Stimulated activated CD8-positive, alpha-beta memory T cell treated with anti-CD3 and anti-CD28 coated beads, Interleukin-15, amount 100 ng/mL, for 48 hours (primary cell): ENCODE results near the gene CCDC106.
A peak's percentile ranks its signal among the peaks of the same experiment; 100 is the strongest.

ENCODE experiments used
- DNase-seq, 2 donors: peaks; one replicate each; pipeline ENCODE4 v3.0.0-alpha.2; 2020; ENCODE audit warnings: low read depth in 2 of 2

Gene CCDC106

DNA sequence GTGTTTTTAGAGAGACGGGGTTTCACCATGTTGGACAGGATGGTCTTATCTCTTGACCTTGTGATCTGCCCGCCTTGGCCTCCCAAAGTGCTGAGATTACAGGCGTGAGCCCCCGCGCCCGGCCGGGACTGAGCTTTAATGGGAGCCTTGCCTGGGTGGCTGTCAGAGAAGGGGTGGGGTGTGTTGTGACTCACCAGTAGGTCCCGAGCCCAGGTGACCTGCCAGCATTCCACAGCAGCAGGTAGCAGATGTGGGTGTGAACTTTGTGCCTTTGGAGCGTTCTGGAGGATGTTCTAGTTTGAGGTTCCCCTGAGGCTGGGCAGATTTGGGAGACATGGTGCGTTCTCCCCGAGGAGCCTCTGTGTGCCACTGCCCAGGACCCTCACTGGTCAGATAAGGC is 19.9 kb downstream of the CCDC106 start:
- DNase-seq: no peak

DNA sequence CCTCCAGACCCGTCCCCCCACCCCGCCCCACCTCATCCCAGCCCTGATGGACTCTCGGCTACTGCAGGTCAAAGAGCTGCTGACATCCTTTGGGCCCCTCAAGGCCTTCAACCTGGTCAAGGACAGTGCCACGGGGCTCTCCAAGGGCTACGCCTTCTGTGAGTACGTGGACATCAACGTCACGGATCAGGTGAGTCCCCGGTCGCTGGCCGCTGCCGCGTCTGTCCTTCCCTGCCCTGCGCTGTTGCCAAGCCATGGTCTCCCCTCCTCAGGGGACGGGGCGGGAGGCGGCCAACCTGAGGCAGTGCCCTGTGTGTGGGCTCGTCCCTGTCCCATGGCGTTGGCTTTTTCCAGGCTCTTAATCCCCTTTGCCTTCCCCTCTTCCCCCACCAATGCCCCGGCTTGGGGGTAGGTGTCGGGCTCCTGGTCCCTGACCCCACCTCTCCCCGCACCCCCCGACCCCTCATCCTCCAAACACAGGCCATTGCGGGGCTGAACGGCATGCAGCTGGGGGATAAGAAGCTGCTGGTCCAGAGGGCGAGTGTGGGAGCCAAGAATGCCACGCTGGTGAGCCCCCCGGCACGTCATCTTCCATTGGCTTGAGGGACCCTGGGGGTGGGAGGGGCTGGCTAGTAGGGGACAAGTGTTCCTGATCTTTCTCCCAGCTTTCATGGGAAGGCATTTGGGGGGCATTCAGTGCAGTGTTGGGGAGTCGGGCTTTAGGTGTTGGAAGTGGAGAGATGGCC is 20.8 kb downstream of the CCDC106 start:
- DNase-seq: no peak

DNA sequence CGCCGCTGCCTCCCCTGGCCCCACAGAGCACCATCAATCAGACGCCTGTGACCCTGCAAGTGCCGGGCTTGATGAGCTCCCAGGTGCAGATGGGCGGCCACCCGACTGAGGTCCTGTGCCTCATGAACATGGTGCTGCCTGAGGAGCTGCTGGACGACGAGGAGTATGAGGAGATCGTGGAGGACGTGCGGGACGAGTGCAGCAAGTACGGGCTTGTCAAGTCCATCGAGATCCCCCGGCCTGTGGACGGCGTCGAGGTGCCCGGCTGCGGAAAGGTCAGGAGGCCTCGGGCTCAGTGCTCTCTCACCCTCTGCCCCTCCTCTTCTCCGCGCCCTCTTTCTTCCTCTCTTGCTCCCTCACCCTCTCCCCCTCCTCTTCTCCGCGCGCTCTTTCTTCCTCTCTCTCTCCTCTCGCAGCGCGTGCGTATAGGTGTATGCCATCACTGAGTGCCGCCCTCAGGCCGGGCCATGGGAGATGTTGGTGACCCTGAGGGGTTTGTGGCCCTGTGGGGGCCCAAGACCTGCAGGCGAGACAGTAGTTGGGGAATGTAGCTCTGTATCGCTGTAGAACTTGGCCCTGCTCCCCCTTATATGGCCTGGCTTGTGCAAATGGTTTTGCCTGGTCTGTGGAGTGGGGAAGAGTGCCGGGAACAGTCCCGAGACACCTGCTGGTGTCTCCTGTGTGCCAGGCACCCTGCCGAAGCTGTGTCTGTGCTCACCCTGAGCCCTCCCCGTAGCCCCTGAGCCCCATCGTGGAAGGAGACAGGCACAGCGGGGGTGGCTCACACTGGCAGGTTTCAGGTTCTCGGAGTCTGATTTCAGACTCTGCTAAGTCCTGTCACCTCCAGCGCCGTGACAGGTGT is 21.6 kb downstream of the CCDC106 start:
- no peak for DNase-seq

DNA sequence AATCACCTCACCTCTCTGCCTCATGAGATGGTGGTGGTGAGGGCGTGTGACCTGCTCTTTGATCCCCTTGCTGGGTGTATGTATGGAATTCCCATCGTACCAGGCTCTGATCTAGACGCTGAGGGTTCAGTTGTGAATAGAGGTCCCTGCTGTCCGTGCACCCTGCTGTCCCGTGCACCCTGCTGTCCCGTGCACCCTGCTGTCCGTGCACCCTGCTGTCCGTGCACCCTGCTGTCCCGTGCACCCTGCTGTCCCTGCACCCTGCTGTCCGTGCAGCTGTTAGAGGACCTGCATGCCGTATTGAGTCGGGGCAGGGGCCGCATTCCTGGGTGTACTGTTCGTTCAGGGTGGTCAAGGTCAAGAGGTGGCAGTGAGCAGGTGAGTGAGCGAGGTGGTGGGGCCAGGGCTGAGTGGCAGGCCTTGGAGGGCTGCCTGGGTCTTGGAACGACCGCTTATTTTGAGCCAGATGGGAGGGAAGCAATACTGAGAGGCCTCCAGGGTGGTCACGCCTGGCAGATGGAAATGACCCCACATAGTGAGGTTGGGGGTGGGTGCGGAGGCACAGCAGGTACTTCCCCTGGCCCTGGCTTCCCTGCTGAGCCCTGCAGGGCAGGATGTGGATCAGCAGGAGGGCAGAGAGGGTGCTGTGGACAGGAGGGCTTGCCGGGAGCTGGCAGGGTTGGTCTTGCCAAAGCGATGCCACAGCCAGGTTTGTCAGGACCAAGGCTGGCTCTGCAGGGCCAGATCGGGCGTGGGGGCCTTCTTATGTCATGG is 22.5 kb downstream of the CCDC106 start:
- no peak for DNase-seq

DNA sequence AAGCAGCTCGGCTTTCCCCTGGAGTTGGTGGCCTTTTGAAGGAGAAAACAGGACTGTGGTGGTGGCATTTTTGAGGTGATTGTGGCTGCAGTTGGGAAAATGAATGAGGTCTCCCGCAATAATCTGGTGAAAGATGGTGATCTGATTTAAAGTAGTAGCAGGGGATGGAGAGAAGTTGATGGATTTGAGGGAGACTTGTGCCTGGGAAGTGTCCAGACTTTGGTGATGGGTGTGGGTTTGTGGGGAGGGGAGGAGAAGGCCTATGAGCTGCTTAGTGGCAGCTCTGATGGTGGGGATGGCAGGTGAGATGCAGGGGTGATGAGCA is 23.0 kb downstream of the CCDC106 start:
- DNase-seq: no peak

DNA sequence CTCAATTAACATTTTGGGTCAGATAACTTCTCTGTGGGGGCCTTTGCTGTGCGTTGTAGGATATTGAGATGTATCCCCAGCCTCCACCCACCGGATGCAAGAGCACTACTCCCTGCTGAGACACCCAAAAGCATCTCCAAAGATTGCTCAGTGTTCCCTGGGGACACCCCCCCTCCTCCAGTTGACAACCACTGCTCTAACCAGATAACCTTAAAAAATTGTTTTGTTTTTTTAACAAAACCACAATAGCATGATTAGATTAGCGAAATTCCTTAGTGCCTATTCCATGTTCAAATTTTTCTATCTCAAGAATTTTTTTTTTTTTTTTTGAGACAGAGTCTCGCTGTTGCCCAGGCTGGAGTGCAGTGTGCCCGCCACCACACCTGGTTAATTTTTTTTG is 24.4 kb downstream of the CCDC106 start:
- DNase-seq: no peak

DNA sequence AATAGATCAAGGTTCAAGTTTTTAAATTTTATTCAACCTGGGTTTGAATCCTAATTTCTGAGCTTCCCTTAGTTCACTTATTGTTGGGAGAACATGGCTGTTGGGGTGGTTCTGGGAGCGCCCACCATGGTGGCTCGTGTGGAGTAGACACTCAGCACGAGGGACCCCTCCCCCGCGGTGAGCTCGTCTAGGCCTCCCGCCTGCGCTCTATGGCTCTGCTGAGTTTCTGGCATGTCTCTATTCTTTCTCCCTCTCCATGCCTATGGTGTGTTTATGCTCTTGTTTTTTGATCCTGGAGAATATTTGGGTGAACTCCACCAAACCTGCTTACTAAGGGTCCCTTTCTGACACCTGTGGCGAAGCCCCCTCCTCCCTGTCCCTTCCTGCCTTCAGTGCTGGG is 25.5 kb downstream of the CCDC106 start:
- no peak for DNase-seq

DNA sequence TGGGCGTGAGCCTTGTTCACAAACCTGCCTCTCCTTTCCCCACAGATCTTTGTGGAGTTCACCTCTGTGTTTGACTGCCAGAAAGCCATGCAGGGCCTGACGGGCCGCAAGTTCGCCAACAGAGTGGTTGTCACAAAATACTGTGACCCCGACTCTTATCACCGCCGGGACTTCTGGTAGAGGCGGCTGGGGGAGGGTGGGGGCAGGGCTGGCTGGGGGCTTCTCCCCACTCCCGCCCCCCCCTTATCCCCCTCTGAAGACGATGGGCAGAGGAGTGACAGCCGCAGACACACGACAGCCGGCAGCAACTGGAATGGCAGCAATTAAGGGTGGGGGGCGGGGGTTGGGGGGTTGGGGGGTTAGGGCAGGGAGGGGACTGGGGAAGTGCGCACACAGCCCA is 25.9 kb downstream of the CCDC106 start:
- DNase-seq: no peak

DNA sequence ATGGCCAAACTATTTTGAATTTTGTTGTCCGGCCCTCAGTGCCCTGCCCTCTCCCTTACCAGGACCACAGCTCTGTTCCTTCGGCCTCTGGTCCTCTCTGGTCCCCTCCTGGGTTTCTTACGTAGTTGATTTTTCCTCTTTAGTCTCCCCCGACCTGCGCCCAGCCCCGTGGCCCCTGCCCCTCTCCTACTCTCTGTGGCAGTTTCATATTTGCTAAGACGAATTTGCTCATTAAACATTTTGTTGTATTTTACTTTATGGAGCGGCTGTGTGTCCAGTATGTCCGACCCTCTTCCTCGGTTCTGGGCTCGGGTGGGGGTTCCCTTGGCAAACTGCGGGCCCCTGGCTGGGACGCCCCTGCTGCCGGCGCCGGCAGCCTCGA is 26.4 kb downstream of the CCDC106 start:
- DNase-seq: no peak

DNA sequence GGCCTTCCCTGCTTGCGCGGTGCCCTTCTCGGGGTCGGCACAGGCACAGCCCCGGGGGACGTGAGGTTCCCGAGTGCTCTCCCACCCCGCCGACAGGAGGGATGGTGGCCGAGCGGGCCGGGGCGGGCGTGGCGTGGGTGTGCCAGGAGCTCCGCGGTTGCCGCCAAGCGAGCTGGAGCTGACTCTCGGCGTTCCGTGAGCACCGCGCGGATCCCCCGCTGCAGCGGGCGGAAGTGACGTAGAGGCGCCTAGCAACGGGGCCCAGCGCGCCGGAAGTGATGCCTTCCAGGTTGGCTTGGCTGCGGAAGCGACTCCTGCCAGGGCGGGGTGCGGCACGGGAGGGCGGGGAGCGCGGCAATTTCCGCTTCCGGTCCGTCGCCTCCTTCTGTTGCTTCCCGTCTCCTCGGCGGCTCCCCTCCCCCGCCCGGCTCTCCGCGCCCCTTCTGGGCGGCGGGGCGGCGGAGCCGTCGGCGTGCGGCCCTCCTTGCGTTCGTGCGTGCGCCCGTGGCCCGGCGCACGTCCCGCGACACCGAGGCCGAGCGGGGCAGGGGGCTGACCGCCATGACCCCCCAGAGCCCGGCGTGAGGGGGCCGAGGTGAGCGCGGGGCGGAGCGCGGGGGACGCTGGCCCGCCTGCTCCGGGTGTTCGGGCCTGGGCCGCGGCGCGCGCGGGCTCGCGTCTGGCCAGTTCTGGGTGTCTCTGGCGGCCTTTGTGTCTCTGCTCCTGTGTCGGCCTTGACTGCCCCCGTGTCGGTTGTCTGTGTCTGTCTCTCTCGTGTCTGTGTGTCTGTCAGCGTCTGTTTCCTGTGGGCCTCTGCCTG is 27.0 kb downstream of the CCDC106 start, which contains the start of gene EPN1:
TSS of gene EPN1 (plus strand) at position 386 of the 820 bp plus-strand sequence. CDS start 3,402 bp downstream, outside the sequence.
- peak; percentile 98 for DNase-seq

DNA sequence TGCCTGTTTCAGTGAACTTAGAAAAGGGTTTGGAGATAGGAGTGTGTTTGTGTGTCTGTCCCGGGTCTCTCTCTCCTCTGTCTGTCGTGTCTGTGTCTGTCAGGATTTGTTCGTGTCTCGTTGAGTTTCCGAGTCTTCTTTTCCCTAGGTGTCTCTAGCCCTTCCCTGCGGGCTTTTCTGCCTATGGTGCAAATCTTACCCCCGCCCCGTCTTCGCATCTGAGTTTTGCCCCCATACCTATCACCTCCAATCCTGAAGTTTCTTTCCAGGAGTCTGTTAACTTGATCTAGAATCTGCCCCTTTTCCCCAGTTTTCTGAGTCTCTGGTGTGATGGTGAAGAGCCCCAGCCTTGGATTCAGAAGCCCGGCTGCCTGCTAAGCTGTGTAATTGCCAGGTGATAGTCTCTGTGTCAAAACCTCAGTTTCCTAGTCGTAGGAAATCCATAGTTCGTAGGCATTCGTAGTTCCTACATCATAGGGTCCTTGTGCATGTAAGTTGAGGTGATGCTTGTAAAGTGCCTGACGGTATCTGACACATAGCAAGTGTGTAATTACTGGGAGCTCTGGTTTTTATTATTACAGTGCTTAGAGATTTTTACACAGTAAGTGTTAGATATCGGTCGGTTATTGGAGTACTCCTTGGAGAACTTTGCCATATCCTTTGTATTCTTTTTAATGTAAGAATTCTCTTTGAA is 27.8 kb downstream of the CCDC106 start:
- no peak for DNase-seq

DNA sequence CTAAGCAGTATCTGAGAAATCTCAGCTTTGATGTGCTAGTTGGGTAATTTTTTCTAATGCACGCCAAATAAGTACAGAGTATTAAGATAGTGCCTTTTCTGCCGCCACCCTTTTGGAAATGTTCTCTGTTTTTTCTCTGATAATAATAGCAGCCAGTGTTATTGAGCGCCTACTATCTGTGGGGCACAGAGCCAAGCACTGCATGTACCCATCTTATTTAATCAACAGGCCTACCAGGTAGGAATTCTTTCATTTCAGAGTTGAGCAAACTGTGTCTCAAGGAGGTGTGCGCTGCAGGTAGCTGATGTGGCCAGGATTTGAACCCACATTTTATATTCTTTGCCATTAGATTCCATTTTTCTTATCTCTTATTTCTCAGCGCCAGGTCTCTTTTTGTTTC is 28.4 kb downstream of the CCDC106 start:
- no peak for DNase-seq

DNA sequence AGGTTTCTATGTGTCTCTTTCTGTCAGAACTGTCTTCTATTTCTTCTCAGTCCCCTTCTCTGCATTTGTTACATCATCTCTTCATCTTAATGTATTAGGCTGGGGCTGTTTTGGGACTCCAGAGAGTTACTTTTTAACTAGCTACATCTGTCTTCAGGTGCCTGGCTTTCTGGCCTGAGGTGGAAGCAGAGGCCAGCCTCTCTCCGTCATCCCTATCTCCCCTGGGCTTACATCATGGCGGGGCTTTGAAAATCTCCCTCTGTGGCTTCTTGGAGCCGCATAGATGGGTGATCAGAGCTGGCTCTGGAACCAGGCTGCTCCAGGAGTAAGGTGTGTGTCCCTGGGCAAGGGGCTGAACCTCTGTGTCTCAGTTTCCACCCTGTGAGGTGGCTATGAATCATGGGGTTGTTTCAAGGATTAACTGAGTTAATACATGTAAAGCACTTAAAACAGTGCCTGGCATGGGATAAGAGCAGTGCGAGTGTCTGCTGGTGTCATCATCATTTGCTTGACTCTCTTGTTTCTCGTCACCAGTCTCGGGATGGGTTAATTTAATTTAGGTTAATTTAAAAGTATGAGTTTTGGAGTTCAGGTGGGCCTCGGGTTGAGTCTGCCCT is 29.0 kb downstream of the CCDC106 start:
- DNase-seq: no peak

DNA sequence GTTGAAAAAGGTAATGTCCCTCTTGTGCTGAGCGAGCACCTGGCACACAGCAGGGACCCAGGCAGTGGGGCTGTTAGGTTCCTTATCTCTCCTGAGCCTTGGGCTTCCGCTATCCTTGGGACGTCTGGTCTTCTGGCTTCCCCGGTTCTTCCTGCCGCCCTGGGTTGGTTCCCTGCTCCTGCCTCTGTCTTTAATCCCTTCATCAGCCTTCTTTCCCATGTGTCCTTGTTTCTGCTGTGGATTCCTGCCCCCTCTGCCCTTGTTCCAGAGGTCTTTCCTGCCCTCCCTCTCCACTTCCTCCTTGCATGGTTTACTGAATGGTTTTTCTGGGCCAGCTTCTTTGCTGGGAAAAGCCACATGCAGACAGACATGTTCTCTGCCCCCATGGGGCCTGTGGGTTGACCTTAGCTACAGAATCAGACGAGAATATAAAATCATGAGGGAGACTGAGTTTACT is 29.6 kb downstream of the CCDC106 start:
- DNase-seq: no peak

DNA sequence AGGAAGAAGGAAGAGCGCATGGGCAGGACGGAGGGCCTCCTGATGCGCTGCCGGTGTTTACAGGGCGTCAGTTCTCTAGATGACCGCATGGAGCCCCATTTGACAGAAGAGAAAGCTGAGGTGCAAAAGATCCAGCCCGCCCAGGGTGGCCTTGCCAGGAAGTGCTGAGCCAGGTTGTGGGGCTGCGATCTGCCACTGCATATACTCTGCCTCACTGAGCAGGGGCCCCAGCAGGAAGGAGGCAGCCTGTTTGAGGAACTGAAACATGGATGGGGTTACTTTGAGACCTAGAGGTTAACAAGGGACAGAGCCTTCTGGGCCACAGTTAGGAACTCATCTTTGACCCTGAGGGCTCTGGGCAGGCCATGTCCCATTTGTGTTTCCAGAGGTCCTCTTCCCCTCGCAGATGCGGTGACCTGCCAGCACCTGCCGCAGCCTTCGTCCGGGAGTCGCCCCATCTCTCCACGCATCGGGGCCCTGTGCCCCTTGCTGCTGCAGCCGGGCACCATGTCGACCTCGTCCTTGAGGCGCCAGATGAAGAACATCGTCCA is 30.2 kb downstream of the CCDC106 start:
- DNase-seq: no peak

DNA sequence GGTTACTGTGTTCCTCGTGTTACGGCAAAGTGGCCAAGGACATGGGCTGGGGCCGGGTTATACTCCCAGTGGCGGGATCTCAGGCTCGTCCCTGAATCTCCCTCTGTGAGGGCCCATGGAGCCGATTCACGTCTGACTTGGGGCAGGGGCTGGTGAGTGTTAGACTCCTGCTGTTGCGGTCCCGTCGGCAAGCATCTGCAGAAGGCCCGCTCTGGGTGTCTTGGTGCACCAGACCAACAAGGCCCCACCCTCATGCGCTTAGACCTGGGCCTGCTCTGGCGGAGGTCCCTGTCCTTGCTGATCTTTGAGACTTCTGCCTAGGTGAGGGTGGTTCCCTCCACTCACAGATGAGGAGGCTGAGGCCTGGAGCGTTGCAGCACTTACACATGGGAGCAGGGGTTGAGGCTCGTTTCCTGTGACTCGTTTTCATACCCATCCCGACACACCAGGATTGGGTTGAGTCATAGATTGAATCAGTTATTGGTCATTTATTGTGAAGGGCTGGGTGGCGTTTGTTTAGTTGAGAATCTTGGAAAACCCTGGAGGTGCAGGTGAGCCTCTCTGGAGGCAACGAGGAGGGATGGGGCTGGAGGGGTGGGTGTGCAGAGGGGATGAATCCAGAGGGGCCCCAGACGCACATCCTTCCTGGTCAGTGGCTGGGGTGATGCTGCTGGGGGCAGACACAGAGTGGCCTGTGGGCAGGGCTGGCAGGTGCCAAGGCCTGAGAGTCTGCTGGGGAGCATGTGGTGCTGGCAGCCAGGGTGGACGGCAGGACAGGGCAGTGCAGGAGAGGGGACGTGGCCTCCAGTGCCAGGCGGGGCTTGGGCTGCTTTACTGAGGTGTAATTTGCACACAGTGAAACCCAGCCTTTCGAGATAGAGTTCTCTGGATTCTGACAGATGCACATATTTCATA is 31.6 kb downstream of the CCDC106 start:
- DNase-seq: no peak

DNA sequence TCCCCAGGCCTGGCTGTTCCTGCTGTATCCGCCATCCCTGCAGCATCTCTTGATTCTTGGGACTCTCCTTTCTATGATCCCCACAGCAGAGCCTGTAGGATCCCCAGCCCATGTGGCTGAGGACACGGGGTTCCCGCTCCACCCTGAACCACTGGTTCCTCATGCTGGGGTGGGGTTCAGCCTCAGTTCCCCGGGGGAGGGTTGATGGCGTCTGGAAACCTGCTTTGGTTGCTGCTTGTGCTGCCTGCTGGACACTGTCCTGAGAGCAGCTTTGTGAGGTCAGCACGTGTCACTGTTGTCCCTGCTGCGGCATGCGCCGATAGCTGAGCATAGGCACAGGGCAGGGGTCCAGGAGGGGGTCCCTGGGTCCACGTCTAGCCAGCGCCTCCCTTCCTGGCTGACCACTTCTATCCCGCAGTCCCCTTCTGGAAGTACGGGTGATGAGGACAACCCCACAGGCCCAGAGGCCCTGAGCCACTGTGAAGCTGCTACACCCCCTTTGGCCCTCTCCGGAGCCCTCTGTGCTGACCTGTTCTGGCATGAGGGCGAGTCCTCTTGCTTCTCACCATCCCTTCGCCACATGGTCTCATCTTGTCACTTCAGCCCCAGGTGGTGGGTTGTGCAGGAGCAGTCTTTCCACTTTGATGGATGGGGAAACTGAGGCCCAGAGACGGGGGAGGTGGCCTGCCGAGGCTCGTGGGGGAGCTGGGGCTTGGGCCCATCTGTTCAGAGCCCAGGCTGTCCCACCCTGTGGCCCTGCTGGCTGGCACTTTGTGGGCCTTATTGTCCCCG is 32.5 kb downstream of the CCDC106 start:
- no peak for DNase-seq
